ENCODE results near the gene ARL4D.

Gene ARL4D

DNA sequence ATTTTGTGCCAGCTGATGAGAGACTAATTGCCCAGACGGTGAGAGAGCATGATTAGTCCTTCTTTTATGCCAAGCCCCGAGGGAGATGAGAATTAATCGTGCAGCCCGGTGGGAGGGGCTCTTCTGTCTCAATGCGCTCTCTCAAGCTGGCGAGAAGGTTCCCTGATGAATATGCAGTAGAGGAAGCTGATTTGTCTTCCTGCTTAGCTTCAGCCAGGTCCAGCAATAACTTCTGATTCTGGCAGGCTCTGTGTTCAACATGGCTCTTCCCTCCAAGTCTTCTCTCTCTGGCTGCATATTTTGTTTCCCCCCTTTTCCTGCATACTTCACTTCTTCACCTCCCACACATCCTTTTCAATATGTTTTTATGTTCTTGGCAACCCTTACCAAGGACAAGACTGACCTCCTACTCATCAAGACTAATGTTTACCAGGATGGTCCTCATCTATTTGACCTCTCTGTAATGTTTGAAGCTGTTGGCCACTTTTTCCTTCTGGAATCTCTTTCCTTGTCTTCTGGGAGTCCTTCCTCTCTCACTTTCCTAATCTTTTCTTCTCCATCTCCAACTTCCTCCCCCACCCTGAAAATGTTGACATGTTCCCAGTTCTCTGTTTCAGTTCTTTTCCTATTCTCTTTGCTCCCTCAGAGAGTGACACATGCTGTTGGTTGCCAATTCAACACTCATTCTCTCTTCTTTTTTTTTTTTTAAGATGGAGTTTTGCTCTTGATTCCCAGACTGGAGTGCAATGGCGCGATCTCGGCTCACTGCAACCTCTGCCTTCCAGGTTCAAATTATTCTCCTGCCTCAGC, 33.1 kb downstream of the ARL4D start:
- peak; percentile 74 for DNase-seq

DNA sequence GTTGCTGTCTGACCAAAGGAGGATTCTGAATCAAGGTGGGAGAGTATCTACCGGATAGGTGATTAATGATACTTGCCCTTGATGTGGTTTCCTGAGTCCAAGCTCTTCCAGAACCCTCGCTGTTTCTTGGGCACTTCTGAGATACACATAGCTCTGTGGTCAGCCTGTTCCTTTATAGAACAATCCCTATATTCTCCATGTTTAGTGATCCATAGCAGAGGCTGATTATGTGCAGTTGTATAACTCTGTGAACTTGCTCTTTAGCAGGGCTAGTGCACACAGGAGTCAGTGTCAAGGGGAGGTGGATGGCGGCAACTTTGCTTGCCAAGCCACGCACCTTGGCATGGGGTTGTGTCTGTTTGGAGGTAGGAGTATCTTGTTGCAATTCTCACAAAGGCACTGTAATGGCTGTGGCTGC, 36.1 kb downstream of the ARL4D start:
- DNase-seq: no peak

DNA sequence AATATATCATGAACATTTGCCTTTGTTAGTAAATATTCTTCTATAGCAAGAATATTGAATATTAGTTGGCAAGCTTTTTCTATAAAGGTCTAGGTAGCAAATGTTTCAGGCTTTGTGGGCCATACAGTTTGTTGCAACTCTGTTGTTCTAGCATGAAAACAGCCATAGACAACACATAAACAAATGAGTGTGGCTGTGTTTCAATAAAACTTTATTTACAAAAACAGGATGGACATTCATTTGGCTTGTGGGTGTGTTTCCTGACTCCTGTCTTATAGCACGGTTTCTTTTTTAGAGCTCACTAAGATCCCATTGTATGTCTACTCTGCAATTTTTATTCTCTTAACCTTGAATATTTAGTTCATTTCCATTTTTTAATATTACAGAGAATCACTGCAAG, 39.0 kb downstream of the ARL4D start:
- no peak for DNase-seq

DNA sequence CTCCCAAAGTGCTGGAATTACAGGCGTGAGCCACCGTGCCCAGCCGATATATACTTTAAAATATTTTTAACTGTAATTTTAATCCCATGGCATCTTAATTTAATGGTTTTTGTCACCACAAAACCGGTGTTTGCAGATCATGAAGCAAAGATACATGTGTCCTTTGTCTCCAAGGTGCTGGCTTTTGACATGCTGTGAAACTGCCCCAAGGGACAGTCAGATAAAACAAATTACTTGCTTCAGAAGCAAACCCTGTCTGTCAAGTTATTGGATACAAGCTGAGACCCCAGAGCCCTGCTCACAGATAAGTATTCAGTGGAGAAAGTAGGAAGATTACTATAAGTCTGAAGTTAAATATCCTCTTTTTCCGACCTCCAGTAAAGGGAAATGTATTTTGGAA, 39.8 kb downstream of the ARL4D start:
- DNase-seq: no peak

DNA sequence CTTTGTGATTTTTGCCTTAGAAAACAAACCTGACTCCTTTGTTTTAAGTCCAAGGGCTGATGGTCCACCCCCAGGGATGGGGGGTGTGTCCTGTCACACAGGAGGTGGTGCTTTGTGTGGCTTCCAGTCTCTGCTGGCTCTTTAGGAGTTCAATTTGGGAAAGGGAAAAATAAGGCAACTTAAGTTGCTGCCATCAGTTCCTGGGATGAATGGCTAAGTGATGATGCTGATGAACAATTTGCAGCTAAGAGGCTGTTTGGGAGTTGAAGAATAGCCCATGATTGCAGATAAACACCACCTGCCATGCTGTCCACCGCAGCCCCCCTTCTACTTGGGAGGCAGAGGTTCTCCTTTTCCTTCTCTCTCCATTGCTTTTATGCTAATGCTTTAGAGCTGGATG, 40.2 kb downstream of the ARL4D start:
- DNase-seq: peak; percentile 0

DNA sequence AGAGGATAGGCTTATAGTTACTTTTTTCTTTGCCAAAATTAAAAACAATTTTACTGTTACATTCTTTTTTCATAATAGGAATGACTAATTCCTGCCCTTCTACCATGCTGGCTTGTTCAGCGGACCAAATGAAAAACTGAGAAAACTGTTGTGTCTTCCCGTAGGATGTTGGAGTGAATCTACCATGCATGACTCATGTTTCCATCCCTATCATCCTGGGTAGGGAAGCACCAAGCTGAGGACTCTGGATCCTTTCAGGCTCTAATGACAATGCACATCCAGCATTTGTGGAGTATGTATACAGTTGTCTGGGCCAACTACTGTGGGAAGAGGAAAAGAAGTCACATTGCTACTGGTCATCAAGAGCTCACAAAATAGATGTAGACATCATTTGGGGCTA, 43.9 kb downstream of the ARL4D start:
- no peak for DNase-seq

DNA sequence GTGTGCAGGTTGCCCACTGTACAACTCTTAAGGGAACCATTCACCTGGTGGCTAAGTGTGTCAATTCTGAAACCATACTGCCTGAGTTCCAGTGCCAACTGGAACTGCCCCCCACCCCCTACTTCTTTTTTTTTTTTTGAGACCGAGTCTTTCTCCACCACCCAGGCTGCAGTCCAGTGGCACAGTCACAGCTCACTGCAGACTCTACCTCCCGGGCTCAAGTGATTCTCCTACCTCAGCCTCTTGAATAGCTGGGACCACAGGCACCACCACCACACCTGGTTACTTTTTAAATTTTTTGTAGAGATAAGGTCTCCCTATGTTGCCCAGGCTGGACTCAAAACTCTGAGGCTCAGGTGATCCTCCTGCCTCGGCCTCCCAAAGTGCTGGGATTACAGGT, 44.6 kb downstream of the ARL4D start:
- DNase-seq: no peak

DNA sequence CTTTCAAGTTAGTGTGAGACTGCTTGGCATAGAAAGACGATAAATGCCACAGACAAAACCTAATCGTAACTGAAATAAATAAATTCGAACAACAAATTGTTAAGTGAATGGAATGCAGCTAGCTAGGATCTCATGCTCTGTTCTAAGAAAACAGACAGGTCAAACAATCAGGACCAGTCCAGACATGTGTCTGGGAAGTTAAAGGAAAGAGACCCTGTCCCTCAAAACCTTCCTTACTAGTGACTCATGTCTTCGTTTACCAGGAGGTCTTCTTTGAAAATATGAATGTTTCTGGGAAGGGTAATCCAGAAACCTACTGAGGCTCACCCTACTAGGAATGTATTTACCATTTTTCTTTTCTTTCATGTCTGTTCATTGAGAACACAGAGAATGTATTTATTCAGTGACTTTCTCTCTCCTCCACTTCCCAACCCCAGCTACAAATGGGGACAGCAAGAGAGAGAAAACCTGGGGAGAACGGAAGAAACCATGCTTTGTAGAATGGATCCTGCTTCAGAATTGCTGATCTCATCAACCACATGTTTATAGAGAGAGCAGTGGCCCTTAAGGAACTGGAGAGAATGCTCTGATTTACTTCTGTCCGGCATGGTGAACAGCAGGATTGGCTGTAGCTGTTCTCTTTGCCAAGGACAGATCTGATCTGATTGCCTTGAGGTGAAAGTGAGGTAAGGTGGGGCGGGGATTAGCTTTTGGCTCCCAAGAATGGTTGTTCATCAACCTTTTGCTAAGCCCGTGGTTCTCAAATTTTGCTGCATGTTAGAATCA, 45.6 kb downstream of the ARL4D start:
- no peak for DNase-seq

DNA sequence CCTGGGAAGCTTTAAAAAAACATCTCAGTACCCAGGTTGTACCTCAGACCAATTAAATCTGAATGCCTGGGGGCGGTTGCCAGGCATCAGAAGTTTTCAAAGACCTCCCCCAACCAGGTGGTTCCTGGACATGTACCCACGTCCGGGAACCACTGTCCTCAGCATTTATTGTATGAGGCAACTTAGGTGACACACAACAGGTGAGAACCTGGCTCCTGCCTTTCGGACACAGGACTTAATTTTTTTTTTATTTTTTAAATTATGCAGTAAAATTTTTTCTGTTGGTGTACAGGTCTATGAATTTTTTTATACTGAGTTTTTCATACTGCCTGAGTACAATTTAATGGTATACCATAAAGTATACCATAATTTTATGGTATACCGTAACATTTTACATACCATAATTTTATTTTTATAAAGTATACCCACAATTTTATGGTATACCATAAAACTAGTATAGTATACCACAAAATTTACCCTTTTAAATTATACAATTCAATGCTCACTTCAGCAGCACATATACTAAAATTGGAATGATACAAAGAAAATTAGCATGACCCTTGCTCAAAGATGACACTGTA, 46.3 kb downstream of the ARL4D start:
- DNase-seq: no peak

DNA sequence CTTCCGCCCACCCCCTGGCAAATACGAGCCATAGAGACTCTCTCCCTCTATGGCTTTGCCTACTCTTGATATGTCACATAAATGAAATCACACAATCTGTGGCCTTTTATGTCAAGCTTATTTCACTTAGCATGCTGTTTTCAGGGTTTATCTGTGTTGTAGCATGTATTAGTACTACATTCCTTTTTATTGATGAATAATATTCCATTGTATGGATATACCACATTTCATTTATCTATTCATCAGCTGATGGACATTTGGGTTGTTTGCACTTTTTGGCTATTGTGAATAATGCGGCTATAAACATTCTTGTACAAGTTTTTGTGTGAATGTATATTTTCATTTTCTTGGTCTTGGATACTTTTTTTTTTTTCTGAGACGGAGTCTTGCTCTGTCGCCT, 48.0 kb downstream of the ARL4D start:
- DNase-seq: no peak

DNA sequence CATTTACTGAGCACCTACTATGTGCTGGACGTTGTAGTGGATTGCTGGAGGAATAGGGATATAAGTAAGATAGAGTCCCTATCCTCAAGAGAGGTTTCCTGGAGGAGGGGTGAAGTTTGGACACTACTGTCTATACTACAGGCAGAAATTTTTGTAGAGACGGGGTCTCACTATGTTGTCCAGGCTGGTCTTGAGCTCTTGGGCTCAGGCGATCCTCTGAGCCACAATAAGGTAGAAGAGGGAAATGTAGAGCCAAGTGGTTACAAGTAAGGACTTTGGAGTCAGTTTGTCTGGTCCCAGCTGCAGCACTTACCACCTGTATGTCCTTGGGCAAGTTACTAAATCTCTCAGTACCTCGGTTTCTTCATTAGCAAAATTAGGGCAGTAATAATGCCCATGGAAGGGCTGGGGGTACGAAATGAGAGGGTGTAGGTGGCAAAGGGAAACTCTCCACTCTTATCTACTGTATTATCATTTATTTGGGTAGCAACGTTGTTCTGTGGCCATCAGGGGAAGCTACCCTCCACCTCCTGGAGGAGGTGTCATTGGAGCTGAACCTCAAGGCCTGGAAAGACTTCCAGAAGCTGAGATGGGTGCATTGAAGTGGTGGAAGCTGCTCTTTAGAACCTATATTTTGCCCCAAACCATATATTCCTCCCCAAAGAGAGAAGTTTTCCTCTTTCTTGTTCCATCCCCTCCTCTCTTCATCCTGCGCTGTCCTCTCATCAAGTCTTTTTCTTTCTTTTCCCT, 50.1 kb downstream of the ARL4D start:
- no peak for DNase-seq

DNA sequence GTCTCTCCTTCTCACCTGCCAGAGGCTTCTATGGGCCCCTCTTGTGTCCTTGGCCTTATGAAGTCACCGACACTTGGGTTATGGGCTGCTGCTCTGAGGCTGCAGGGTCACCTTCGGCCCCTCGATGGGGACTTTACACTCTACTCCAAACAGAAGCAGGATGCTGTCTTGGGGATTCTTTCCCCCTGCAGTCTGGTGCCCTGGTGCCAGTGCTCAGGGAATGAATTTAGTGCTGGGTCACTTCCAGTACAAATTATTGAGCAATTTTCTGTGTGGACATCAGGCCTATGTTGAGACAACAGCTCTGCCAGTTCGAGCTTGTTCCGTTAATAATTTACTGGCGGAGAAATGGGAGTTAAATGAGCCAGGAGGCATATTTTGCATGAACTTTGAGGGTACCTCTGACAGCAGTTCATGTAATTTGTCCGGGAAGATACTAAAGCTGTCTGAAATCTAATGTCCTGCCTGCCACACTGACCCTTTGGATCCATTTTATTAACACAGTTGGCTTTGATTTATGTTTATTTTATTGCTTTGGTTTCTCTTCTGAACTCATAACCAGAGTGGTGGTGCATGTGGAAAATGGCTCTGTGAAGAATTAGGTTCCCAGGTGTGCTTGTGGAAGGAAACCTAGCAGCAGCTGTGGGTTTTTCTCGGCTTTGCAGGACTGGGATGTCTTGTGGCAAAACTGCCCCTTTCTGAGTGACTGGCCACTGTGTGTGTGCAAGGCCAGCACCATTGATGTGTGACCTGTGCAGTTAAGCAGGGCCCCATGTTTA, 50.9 kb downstream of the ARL4D start:
- DNase-seq: no peak

All from NCI-H1105 (cell line).